GM19023 (cell line): ENCODE measurements around the gene MYL4.
"Not testable (repeated sequence)": the region's sequence is repeated elsewhere in the genome, so short reads cannot be mapped to it uniquely, and the experiment has no call there.

Source experiments
- ATAC-seq: cut with Tn5 transposase; IDR thresholded peaks from one replicate; pipeline ENCODE4 v1.9.1; 2021; ENCODE audit warnings: mild to moderate bottlenecking, moderate library complexity; ENCODE audit not compliant: unreplicated experiment

The MYL4 gene

GRCh38 chr17:47269561-47270280 lies 60.6 kb downstream of the MYL4 start:
- not testable (repeated sequence) for ATAC-seq

DNA sequence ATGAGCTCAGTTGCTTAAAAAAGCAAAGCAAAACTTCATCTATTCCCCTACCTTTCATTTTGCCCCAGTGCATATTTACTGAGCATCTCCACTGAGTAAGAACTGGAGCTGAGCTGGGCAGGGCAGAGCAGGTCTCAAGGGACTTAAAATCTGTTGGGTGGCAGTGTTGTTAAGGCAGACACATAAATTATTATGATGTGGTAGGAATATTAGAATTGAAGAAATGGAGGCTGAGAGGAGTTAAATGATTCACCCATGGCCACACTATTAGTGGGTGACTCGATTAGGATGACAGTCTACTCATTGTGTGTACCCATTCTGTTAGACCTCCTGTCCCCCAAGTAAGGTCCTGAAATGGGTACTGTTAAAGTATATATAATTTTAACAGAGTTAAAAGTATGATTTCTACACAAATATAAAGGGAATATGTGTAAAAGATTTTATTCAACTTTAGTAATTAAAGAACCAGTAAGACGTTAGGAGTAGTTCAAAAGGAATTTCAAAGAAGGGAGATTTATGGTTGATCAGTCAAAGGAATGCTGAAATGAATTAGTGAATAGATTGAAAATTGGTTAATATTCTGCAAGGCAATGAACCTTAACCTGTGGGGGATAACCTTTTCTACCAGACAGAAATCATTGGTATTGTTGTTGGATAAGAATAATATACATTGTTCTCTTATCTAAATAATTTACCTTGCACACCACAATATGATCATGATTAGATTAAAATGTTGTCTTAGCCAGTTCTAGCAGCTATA lies 62.0 kb downstream of the MYL4 start:
- ATAC-seq, result no peak

- ATAC-seq, result no peak
Observed at GRCh38 chr17:47272491-47272890, 63.3 kb downstream of the MYL4 start.

DNA sequence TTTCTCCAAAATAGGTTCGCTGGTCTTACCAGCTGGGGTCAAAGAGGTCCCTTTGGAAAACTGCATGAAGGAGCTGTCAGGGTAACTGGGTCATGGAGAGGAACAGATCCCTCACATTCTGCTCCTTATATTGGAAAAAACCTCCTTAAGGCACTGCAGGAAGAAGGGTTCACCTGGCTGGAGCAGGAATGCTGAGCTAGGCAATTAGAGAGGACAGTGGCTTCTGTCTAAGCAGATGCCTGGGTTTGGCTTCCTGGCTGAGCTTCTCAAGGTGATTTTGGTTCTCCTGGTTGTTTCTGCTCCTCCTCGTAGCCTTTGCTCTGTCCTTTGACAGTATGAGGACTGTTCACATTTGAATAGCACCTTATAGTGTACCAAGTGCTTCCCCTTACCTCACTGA lies 64.1 kb downstream of the MYL4 start:
- no peak for ATAC-seq
